Inferior parietal cortex (tissue), 1 donor: ENCODE measurements around the gene RUNDC1.
"Not testable (repeated sequence)": the region's sequence is repeated elsewhere in the genome, so short reads cannot be mapped to it uniquely, and the experiment has no call there.

Experiments used
- DNase-seq: peaks from one replicate; pipeline ENCODE4 v3.0.0-alpha.2; 2016; ENCODE audit errors: extremely low spot score

The RUNDC1 gene

GRCh38 chr17:42991471-42991870 is 11.1 kb downstream of the RUNDC1 start:
- no peak for DNase-seq

DNA sequence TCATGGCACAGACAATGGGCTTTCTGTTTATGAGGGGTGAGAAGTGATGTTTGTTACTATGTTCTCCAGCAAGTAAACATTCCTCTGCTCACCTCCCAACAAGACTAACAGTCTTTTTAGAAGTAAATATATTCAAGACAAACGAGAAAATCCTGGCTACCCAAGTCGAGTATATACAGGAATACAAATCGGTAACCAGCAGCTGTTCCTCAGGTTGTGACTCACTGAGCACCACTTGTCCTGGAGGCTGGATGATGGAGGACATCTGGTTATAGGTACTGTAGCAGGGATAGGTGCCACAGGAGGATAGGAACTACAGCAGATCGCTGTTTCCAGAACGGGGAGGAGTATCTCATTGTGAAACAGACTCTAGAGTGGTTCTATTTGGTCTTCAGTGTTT is 12.5 kb downstream of the RUNDC1 start:
- no peak for DNase-seq

DNA sequence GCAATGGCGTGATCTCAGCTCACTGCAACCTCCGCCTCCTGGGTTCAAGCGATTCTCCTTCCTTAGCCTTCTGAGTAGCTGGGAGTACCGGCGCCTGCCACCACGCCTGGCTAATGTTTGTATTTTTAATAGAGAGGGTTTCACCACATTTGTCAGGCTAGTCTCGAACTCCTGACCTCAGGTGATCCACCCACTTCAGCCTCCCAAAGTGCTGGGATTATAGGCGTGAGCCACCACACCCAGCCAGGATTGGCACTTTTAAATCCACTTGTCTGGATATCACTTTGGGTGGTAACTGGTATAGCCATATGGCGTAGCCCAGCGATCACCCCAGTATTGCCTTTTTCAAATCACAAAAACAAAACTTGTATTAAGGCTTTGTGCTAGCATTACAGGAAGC is 13.5 kb downstream of the RUNDC1 start:
- not testable (repeated sequence) for DNase-seq

DNA sequence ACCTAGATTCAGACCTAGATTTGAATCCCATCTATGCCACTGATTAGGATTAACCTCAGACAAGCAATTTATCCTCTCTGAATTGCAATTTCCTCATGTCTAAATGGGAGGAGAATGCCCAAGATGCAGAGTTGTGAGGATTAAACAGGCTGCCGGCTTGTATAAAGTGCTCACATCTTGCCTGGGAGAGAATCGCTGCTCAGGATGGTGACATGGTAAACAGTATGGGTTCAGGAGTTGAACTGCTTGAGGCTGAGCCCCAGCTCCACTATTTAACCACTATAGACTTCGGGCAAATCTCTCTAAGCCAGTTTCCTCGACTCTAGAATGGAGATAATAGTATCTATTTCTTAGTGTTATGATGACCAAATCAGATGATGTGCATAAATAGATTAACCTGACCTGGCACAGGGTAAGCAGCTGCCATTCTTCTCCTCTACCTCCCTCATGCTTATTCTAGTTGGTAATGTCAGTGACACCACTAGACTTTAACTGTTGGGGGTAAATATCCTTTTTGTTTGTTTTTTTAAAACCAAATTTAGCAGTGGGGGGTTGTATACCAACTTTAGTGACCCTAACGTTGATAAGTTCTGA is 17.1 kb downstream of the RUNDC1 start:
- no peak for DNase-seq

GRCh38 chr17:42997984-42998938 is 17.9 kb downstream of the RUNDC1 start, which contains the start of gene RPL27:
TSS of gene RPL27 (plus strand) at chr17:42998419. CDS start at chr17:42998751, 332 bp downstream.
- peak; percentile 100 for DNase-seq

- no peak for DNase-seq
These were observed 18.7 kb downstream of the RUNDC1 start for GRCh38 chr17:42999003-42999525.

DNA sequence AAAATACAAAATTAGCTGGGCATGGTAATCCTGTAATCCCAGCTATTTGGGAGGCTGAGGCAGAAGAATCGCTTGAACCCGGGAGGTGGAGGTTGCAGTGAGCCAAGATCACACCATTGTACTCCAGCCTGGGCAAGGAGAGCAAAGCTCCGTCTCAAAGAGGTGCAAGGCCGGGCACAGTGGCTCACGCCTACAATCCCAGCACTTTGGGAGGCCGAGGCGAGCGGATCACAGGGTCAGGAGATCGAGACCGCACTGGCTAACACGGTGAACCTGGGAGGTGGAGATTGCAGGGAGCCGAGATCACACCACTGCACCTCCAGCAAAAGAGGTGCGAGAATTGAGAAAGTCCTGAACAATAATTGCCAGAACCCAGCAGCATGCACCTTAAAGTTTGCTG is 20.5 kb downstream of the RUNDC1 start:
- DNase-seq: not testable (repeated sequence)

DNA sequence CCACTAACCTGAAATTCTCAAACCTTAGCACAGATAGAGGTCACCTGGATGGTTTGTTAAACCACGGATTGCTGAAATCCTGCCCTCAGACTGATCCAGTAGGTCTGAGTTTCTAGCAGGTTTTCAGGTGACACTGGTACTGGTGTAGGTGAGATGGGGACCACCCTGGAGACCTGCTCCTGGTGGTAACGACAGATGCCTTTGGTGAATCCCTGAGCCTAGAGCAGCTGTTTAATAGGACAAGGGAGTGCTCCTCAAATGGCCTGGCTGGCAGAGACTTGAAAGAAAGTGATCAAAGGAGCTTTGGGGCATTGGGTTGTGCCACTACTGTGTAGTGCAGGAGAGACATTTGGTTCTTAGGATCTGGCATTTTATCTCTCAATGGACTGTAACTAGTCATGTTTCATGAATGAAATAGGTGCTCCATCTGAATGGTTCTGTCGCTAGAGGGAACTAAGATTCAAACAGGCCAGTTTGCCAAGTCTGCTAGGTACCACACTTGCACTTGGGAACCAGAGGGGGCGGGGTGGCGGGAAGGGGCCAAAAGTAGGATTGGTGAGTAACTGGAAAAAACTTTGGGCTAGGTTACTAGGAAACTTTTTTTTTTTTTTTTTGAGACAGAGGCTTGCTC is 23.3 kb downstream of the RUNDC1 start:
- no peak for DNase-seq

GRCh38 chr17:43006639-43007551 is 26.5 kb downstream of the RUNDC1 start, which contains the start of gene IFI35:
TSS of gene IFI35 (plus strand) at chr17:43006784. CDS start at chr17:43006948, 164 bp downstream.
- DNase-seq: peak; percentile 68

DNA sequence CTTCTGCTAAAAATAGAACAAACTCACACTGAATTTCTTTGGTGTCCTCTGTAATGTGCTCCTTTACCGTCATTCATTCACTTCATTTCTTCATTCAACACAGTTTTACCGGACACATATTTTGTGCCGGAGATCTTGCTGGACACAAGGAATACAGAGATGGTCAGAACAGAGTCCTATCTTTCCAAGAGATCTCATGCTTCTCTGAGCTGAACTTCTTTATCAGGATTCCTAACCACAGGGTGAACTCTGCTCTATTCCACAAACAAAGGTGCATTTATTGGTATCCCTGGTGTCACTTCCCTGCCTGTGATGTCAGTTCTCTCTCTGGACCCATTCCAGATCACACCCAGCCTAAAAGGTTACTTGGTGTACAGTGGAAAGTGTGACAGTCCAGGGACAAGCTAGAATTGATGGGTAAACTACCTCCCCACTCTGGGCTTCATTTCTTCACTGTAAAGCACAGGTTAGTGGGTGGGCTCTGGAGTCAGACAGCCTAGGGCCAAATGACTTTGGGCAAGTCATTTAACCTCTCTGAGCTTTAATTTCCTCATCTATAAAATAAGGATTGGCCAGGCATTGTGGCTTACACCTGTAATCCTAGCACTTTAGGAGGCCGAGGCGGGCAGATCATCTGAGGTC is 30.4 kb downstream of the RUNDC1 start:
- DNase-seq: no peak

DNA sequence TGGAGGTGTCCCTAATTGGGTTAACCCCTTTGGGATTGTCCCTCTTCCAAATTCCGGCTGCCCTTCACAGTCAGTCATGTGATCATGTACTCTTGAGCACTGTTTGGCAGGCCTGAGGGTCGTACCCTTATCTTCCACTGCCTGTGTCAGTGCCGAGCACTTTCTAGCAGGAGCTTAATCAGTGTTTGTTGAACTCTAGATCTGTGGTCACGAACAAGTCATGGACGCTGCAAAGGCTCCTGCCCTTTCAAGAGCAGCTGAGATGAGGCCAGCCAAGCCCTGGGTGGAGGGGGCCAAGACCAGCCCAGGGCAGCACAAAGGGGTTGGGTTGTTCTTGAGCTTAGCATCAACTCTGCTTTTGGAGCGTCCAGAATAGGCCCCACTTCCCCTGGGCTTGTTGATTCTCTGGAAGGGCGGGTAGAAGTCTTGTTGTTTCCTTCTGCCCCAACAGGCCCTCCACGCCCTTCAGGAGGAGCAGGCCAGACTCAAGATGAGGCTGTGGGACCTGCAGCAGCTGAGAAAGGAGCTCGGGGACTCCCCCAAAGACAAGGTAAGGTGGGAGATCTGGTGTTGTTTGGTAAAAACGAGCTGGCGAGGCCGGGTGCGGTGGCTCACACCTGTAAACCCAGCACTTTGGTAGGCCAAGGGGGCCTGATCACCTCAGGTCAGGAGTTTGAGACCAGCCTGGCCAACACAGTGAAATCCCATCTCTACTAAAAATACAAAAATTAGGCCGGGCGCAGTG is 31.5 kb downstream of the RUNDC1 start:
- DNase-seq: no peak

DNA sequence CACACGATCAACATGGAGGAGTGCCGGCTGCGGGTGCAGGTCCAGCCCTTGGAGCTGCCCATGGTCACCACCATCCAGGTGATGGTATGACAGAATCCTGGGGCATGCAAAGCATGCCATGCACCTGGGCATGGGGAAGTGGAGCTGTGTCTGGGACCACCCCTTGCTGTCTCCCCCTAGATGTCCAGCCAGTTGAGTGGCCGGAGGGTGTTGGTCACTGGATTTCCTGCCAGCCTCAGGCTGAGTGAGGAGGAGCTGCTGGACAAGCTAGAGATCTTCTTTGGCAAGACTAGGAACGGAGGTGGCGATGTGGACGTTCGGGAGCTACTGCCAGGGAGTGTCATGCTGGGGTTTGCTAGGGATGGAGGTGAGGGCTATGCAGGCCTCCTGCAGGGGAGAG is 32.9 kb downstream of the RUNDC1 start:
- no peak for DNase-seq

- DNase-seq: no peak
These were observed 33.8 kb downstream of the RUNDC1 start for GRCh38 chr17:43014020-43014648.

- DNase-seq: no peak
These were observed 34.5 kb downstream of the RUNDC1 start for GRCh38 chr17:43014649-43015542.

- DNase-seq: no peak
These were observed 35.2 kb downstream of the RUNDC1 start for GRCh38 chr17:43015579-43015978.

DNA sequence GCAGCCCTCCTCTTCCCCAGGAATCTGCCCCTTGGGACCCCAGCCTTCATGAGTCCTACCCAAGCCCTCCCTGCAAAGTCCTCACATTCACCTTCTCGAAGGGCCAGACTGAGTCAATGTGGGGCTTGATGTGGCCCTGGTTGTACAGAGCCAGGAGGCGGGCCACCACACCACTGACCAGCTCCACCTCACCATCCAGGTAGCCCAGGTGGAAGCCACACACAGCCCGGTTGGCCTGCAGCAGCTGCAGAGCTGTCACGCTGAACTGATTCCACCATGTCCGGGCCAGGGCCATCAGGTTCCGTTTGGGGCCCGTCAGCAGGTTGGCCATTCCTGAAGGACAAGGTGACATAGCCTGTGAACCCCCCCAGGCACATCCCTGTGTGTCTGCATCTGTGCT is 35.9 kb downstream of the RUNDC1 start:
- DNase-seq: no peak

- DNase-seq: no peak
These were observed 37.9 kb downstream of the RUNDC1 start for GRCh38 chr17:43018008-43018853.
